Nephron progenitor cell (in vitro differentiated cells): Measurements from ENCODE around the gene MUC20.
"Not testable (repeated sequence)": the region's sequence is repeated elsewhere in the genome, so short reads cannot be mapped to it uniquely, and the experiment has no call there.

Source experiments
- DNase-seq: peaks from one replicate; pipeline ENCODE4 v3.0.0; 2021
- H3K27ac Mint-ChIP-seq: 2 replicates; pipeline ENCODE4 v1.8.0; 2021; ENCODE audit warnings: mild to moderate bottlenecking, moderate library complexity, mixed read lengths
- H3K27me3 Mint-ChIP-seq: 2 replicates; pipeline ENCODE4 v1.8.0; 2021; ENCODE audit warnings: mild to moderate bottlenecking, low read depth, mixed read lengths; ENCODE audit not compliant: poor library complexity
- H3K36me3 Mint-ChIP-seq: 2 replicates; pipeline ENCODE4 v1.8.0; 2021; ENCODE audit warnings: low read depth, mixed read lengths
- H3K4me1 Mint-ChIP-seq: 2 replicates; pipeline ENCODE4 v1.8.0; 2021; ENCODE audit warnings: mixed read lengths
- H3K4me3 Mint-ChIP-seq: 2 replicates; pipeline ENCODE4 v1.8.0; 2021; ENCODE audit warnings: mild to moderate bottlenecking, moderate library complexity, mixed read lengths
- H3K9me3 Mint-ChIP-seq: 2 replicates; pipeline ENCODE4 v1.8.0; 2021; ENCODE audit warnings: mild to moderate bottlenecking, moderate library complexity, mixed read lengths
- TF ChIP-seq, protein P1 (sequence below): fragments of 200-600 bp; sonication (generic); IDR thresholded peaks from 2 replicates; pipeline ENCODE4 v1.5.0; 2021; ENCODE audit warnings: antibody characterized with exemption

MUC20 gene

DNA sequence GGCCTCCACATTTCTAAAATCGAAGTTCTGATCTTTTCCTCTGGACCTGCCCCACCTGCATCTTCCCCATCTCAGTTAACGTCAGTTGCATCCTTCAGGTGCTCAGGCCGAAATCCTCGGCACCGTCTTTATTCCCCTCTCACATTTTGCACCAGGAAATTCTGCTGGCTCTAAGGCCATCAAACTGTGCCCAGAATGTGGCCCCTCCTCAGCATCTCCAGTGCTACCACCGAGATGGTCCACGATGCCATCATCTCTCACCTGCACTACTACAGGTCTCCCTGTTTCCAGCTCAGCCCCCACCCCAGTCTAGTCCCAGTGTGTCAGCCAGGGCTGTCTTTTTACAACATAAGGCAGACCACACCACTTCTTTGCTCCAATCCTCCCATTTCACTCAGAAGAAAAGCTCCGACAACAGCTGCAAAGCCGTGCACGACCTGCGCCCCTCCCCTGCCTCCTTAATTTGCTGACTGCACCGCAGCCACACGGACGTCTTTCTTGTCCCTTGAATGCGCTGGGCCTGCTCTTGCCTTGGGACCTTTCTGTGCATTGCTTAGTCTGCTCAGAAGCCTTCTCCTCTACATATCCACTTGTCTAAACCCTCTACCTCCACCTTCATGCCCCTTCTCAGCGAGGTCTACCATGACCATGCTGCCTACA, 14.4 kb downstream of the MUC20 start:
- Mint-ChIP-seq H3K4me3 (no peak overlapping the region), H3K27ac (no peak overlapping the region), H3K9me3 (no peaks in the 10 kb centered on the region), H3K4me1 (peaks cover 38% of the 10 kb centered on the region), H3K36me3 (no peaks in the 10 kb centered on the region), H3K27me3 (peaks cover 17% of the 10 kb centered on the region)
- TF ChIP-seq, protein P1, sequence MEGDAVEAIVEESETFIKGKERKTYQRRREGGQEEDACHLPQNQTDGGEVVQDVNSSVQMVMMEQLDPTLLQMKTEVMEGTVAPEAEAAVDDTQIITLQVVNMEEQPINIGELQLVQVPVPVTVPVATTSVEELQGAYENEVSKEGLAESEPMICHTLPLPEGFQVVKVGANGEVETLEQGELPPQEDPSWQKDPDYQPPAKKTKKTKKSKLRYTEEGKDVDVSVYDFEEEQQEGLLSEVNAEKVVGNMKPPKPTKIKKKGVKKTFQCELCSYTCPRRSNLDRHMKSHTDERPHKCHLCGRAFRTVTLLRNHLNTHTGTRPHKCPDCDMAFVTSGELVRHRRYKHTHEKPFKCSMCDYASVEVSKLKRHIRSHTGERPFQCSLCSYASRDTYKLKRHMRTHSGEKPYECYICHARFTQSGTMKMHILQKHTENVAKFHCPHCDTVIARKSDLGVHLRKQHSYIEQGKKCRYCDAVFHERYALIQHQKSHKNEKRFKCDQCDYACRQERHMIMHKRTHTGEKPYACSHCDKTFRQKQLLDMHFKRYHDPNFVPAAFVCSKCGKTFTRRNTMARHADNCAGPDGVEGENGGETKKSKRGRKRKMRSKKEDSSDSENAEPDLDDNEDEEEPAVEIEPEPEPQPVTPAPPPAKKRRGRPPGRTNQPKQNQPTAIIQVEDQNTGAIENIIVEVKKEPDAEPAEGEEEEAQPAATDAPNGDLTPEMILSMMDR = no peak
- no peak for DNase-seq

DNA sequence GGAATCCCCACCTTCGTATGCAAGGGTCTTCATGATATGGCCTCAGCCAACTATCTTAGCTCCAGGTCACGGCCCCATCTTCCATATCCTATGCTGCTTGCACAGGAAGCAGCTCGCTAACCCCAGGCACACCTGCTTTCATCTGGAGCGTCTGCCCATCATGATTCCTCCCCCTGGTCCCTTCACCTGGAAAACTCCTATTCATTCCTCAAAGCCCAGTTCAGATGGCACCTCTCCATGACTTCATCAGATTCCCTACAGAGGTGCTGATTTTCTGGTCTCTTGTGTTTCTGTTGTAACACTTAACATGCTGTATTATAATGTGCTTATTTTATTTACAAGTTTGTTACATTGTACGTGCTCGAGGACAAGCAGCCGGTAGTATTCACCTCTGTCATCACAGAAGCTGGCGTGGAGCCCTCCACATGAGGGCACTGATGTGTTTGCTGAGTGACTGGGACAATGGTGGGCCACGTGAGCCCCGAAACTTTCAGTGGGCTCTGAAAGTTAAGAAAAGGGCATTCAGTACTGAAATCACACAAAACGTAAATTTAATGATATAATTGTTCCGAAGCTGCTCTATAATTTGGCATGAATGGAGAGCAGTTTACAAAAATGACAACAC, 16.2 kb downstream of the MUC20 start:
- TF ChIP-seq, protein P1 = no peak
- DNase-seq = no peak
- Mint-ChIP-seq H3K4me1 (peaks cover 24% of the 10 kb centered on the region), H3K27me3 (peaks cover 34% of the 10 kb centered on the region), H3K4me3 (no peak overlapping the region), H3K9me3 (no peaks in the 10 kb centered on the region), H3K27ac (no peak overlapping the region), H3K36me3 (no peaks in the 10 kb centered on the region)

DNA sequence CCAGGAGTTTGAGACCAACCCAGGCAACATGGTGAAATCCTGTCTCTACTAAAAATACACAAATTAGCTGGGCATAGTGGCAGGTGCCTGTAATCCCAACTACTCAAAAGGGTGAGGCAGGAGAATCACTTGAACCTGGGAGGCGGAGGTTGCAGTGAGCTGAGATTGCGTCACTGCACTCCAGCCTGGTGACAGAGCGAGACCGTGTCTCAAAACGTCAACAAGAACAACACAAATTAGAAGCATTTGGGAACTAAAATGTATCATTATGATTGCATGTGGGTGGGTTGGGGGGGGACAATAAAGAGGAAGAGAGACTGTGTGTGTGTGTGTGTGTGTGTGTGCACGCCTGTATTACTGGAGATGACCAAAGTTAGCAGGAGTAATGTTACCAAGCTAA, 17.0 kb downstream of the MUC20 start:
- DNase-seq, H3K36me3 Mint-ChIP-seq, H3K27ac Mint-ChIP-seq, H3K9me3 Mint-ChIP-seq, H3K4me3 Mint-ChIP-seq: not testable (repeated sequence)
- peaks cover 16% of the 10 kb centered on the region for H3K4me1 Mint-ChIP-seq
- H3K27me3 Mint-ChIP-seq = peaks cover 42% of the 10 kb centered on the region

DNA sequence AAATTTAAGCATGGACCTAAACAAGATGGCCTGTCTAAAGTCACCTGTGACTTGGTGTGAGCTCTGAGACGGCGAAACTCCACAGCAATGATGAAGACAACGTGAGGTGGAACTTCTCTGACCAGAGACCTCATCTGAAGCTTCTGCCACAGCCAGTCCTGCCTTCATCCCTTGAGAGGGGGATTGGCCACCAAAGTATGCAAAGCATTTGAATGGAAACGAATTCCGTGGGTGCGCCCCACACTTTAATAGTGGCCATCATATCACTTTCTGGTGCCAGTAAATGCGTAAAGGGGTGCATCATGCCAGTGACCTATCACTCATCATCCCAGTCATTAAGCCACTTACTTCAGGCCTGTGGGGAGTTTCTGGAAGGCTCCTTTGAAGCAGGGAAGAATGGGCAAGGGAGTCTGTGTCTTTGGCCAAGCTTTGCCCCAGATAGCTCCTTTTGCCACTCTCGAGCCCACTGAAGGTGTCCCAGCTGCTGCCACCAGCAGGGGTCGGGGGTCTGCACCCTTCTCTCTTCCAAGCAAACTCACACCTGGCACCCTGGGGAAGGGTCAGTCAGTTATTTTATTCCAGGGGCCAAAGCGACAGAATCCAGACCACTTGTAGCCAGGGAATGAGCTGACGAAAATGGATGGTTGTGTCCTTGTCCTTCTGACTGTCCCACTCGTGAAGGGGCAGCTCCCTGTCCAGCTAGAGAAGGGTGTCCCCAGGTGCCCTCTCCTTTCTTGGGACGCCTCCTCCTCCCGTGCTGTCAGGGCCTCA, 17.7 kb downstream of the MUC20 start:
- TF ChIP-seq, protein P1 = no peak
- peaks cover 9% of the 10 kb centered on the region for H3K4me1 Mint-ChIP-seq
- H3K9me3 Mint-ChIP-seq = no peaks in the 10 kb centered on the region
- no peak for DNase-seq
- H3K27me3 Mint-ChIP-seq = peaks cover 49% of the 10 kb centered on the region
- H3K36me3 Mint-ChIP-seq = no peaks in the 10 kb centered on the region
- H3K4me3 Mint-ChIP-seq = no peak overlapping the region
- H3K27ac Mint-ChIP-seq = no peak overlapping the region

DNA sequence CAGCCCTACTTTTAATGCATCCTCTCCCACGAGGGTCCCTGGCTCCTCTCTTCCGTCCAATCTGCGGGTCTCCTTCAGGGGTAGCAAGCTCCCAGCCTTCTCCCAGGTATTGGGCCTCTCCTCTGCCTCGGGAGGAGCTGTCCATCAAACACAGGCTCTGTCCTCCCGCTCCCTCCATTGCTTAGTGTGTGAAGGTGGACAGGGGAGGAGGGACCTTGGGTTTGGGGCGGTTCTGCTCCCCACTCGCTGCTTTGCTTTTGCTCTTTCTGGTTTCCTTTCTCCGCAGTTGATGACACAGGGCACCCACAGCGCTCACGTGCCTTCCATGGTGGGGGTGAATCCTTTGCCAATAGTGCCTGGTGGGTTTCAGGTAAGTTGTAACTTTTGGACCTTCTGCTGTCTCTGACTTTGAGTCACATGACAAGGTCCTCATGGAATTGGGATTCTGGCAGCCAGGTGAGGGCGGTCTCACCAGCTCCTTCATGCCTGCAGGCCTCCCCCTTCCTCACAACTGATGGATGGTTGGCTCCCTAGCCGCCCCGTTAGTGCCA, 18.9 kb downstream of the MUC20 start:
- Mint-ChIP-seq H3K4me1 (peaks cover 7% of the 10 kb centered on the region), H3K27me3 (peaks cover 59% of the 10 kb centered on the region), H3K27ac (no peak overlapping the region), H3K4me3 (no peak overlapping the region), H3K9me3 (no peaks in the 10 kb centered on the region), H3K36me3 (no peaks in the 10 kb centered on the region)
- DNase-seq = no peak
- TF ChIP-seq, protein P1 = no peak

DNA sequence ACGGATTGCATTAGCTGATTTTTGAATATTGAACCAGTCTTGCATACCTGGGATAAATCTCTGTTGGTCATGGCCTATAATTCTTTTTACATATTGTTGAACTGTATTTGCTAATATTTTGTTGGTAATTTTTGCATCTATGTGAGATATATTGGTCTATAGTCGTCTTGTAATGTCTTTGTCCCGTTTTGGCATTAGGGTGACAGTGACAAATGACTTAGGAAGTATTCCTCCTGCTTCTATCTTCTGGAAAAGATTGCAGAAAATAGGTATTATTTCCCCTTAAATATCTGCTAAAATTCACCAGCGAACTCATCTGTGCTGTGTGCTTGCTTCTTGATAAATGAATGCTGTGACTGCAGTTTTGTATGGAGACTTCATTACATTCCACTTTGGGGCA, 23.7 kb downstream of the MUC20 start:
- H3K36me3 Mint-ChIP-seq = no peaks in the 10 kb centered on the region
- peaks cover 5% of the 10 kb centered on the region for H3K9me3 Mint-ChIP-seq
- no peak overlapping the region for H3K27ac Mint-ChIP-seq
- peaks cover 92% of the 10 kb centered on the region for H3K27me3 Mint-ChIP-seq
- H3K4me3 Mint-ChIP-seq = no peak overlapping the region
- H3K4me1 Mint-ChIP-seq = peaks cover 13% of the 10 kb centered on the region
- no peak for DNase-seq
- TF ChIP-seq, protein P1 = no peak
